ENCODE data around the gene MCM9.

MCM9 gene

GRCh38 chr6:118867181-118867580 is 67.8 kb downstream of the MCM9 start:
- no peak overlapping the region for H3K27ac ChIP-seq (ENCODE audit: low read depth, low read length, severe bottlenecking)
- H3K36me3 ChIP-seq (ENCODE audit: control insufficient read depth, insufficient read depth, low read length) = peaks cover 3% of the 10 kb centered on the region
- WGBS, 2 experiments (ENCODE audit: insufficient coverage in 2 of 2) = no CpG with 5 or more reads among the region's 4 CpGs
- no peaks in the 10 kb centered on the region for H3K4me1 ChIP-seq (ENCODE audit: control insufficient read depth, insufficient read depth, low read length, poor library complexity, severe bottlenecking)
- H3K4me3 ChIP-seq (ENCODE audit: extremely low read depth, insufficient read depth, low read length, poor library complexity, severe bottlenecking) = no peak overlapping the region
- no peaks in the 10 kb centered on the region for H3K9me3 ChIP-seq (ENCODE audit: control insufficient read depth, low read length)

- H3K27ac ChIP-seq (ENCODE audit: low read depth, low read length, severe bottlenecking) = no peak overlapping the region
- no peak overlapping the region for H3K4me3 ChIP-seq (ENCODE audit: extremely low read depth, insufficient read depth, low read length, poor library complexity, severe bottlenecking)
- no peaks in the 10 kb centered on the region for H3K9me3 ChIP-seq (ENCODE audit: control insufficient read depth, low read length)
- WGBS, 2 experiments (ENCODE audit: insufficient coverage in 2 of 2) = no CpG with 5 or more reads among the region's 2 CpGs
- H3K36me3 ChIP-seq (ENCODE audit: control insufficient read depth, insufficient read depth, low read length) = no peaks in the 10 kb centered on the region
- H3K4me1 ChIP-seq (ENCODE audit: control insufficient read depth, insufficient read depth, low read length, poor library complexity, severe bottlenecking) = no peaks in the 10 kb centered on the region
Observed at GRCh38 chr6:118865100-118865391, 69.9 kb downstream of the MCM9 start.

- Histone ChIP-seq H3K4me3 (ENCODE audit: extremely low read depth, insufficient read depth, low read length, poor library complexity, severe bottlenecking) (no peak overlapping the region), H3K4me1 (ENCODE audit: control insufficient read depth, insufficient read depth, low read length, poor library complexity, severe bottlenecking) (no peaks in the 10 kb centered on the region), H3K36me3 (ENCODE audit: control insufficient read depth, insufficient read depth, low read length) (no peaks in the 10 kb centered on the region), H3K9me3 (ENCODE audit: control insufficient read depth, low read length) (no peaks in the 10 kb centered on the region), H3K27ac (ENCODE audit: low read depth, low read length, severe bottlenecking) (no peak overlapping the region)
- WGBS, 2 experiments (ENCODE audit: insufficient coverage in 2 of 2) = 82 to 93% methylated on average over 4 to 5 of the region's 7 CpGs
Observed at GRCh38 chr6:118864341-118865099, 70.4 kb downstream of the MCM9 start.

- 74% methylated on average over 3 of the region's 4 CpGs; no CpG with 5 or more reads in 1 of the 2 experiments for WGBS, 2 experiments (ENCODE audit: insufficient coverage in 2 of 2)
- H3K36me3 ChIP-seq (ENCODE audit: control insufficient read depth, insufficient read depth, low read length) = no peaks in the 10 kb centered on the region
- no peaks in the 10 kb centered on the region for H3K4me1 ChIP-seq (ENCODE audit: control insufficient read depth, insufficient read depth, low read length, poor library complexity, severe bottlenecking)
- H3K4me3 ChIP-seq (ENCODE audit: extremely low read depth, insufficient read depth, low read length, poor library complexity, severe bottlenecking) = no peak overlapping the region
- H3K9me3 ChIP-seq (ENCODE audit: control insufficient read depth, low read length) = no peaks in the 10 kb centered on the region
- no peak overlapping the region for H3K27ac ChIP-seq (ENCODE audit: low read depth, low read length, severe bottlenecking)
Observed at GRCh38 chr6:118862443-118862842, 72.5 kb downstream of the MCM9 start.

DNA sequence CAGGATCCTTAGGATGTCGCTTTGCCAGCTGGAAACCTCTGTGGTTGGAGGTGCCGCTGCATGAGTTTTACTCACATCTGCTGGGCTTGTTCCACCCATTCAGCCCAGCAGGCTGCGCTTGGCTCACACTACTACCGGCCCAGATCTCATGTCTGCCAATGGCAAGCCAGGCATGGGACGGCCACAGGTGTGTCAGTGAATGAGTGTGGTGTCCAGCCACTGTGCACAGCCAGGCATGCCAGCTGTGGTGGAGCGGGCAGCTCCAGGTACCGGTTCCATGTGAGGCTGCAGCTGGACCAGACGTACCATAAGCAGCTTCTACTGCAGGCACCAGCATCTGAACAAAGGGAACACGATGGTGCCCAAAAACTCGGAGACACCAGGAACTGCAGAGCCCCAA is 74.1 kb downstream of the MCM9 start:
- H3K9me3 ChIP-seq (ENCODE audit: control insufficient read depth, low read length) = no peaks in the 10 kb centered on the region
- no peaks in the 10 kb centered on the region for H3K4me1 ChIP-seq (ENCODE audit: control insufficient read depth, insufficient read depth, low read length, poor library complexity, severe bottlenecking)
- 93 to 94% methylated on average over 7 to 9 of the region's 10 CpGs for WGBS, 2 experiments (ENCODE audit: insufficient coverage in 2 of 2)
- H3K4me3 ChIP-seq (ENCODE audit: extremely low read depth, insufficient read depth, low read length, poor library complexity, severe bottlenecking) = no peak overlapping the region
- no peaks in the 10 kb centered on the region for H3K36me3 ChIP-seq (ENCODE audit: control insufficient read depth, insufficient read depth, low read length)
- no peak overlapping the region for H3K27ac ChIP-seq (ENCODE audit: low read depth, low read length, severe bottlenecking)

DNA sequence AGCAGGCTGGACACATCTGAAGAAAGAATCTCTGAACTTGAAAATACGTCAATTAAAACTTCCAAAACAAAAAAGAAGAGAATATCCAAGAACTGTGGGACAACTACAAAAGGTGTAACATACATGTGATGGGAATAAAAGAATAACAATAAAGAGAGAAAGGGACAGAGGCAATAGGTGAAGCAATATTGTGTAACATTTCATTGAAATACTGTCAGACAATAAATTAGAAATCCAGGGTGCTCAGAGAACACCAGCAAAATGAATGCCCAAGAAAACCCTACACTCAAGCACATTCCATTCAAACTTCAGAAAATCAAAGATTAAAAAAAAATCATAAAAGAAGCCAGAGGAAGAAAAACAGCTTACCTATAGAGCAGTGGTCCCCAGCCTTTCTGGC is 74.6 kb downstream of the MCM9 start:
- Histone ChIP-seq H3K36me3 (ENCODE audit: control insufficient read depth, insufficient read depth, low read length) (no peaks in the 10 kb centered on the region), H3K4me3 (ENCODE audit: extremely low read depth, insufficient read depth, low read length, poor library complexity, severe bottlenecking) (no peak overlapping the region), H3K4me1 (ENCODE audit: control insufficient read depth, insufficient read depth, low read length, poor library complexity, severe bottlenecking) (no peaks in the 10 kb centered on the region), H3K9me3 (ENCODE audit: control insufficient read depth, low read length) (no peaks in the 10 kb centered on the region), H3K27ac (ENCODE audit: low read depth, low read length, severe bottlenecking) (no peak overlapping the region)
- WGBS, 2 experiments (ENCODE audit: insufficient coverage in 2 of 2) = no CpG with 5 or more reads among the region's 1 CpG

- 22% methylated on average over 1 of the region's 3 CpGs; no CpG with 5 or more reads in 1 of the 2 experiments for WGBS, 2 experiments (ENCODE audit: insufficient coverage in 2 of 2)
- no peaks in the 10 kb centered on the region for H3K9me3 ChIP-seq (ENCODE audit: control insufficient read depth, low read length)
- H3K27ac ChIP-seq (ENCODE audit: low read depth, low read length, severe bottlenecking) = no peak overlapping the region
- no peaks in the 10 kb centered on the region for H3K36me3 ChIP-seq (ENCODE audit: control insufficient read depth, insufficient read depth, low read length)
- H3K4me3 ChIP-seq (ENCODE audit: extremely low read depth, insufficient read depth, low read length, poor library complexity, severe bottlenecking) = no peak overlapping the region
- no peaks in the 10 kb centered on the region for H3K4me1 ChIP-seq (ENCODE audit: control insufficient read depth, insufficient read depth, low read length, poor library complexity, severe bottlenecking)
Observed at GRCh38 chr6:118859517-118860064, 75.4 kb downstream of the MCM9 start.

- no peak overlapping the region for H3K4me3 ChIP-seq (ENCODE audit: extremely low read depth, insufficient read depth, low read length, poor library complexity, severe bottlenecking)
- H3K27ac ChIP-seq (ENCODE audit: low read depth, low read length, severe bottlenecking) = no peak overlapping the region
- no peaks in the 10 kb centered on the region for H3K36me3 ChIP-seq (ENCODE audit: control insufficient read depth, insufficient read depth, low read length)
- whole genome bisulfite sequencing, 2 experiments (ENCODE audit: insufficient coverage in 2 of 2) = 100% methylated on average over 1 to 3 of the region's 4 CpGs
- H3K9me3 ChIP-seq (ENCODE audit: control insufficient read depth, low read length) = no peaks in the 10 kb centered on the region
- no peaks in the 10 kb centered on the region for H3K4me1 ChIP-seq (ENCODE audit: control insufficient read depth, insufficient read depth, low read length, poor library complexity, severe bottlenecking)
Observed at GRCh38 chr6:118856301-118856700, 78.7 kb downstream of the MCM9 start.

DNA sequence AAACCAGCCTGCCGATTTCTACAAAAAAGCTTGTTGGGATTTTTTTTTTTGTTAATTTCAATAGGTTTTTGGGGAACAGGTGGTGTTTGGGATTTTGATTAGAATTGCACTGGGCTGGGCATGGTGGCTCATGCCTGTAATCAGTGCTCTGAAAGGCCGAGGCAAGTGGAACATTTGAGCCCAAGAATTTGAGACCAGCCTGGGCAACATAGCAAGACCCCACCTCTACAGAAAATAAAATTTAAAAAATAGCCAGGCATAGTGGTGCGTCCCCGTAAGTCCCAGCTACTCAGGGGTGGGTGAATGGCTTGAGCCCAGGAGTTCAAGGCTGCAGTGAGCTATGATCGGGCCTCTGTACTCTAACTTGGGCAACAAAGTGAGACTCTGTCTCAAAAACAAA is 81.6 kb downstream of the MCM9 start:
- H3K4me3 ChIP-seq (ENCODE audit: extremely low read depth, insufficient read depth, low read length, poor library complexity, severe bottlenecking) = no peak overlapping the region
- no peaks in the 10 kb centered on the region for H3K9me3 ChIP-seq (ENCODE audit: control insufficient read depth, low read length)
- WGBS, 2 experiments (ENCODE audit: insufficient coverage in 2 of 2) = 90 to 100% methylated on average over 2 to 3 of the region's 5 CpGs
- H3K27ac ChIP-seq (ENCODE audit: low read depth, low read length, severe bottlenecking) = no peak overlapping the region
- H3K36me3 ChIP-seq (ENCODE audit: control insufficient read depth, insufficient read depth, low read length) = no peaks in the 10 kb centered on the region
- H3K4me1 ChIP-seq (ENCODE audit: control insufficient read depth, insufficient read depth, low read length, poor library complexity, severe bottlenecking) = no peaks in the 10 kb centered on the region

- WGBS, 2 experiments (ENCODE audit: insufficient coverage in 2 of 2) = no CpG with 5 or more reads among the region's 3 CpGs
- Histone ChIP-seq H3K9me3 (ENCODE audit: control insufficient read depth, low read length) (no peaks in the 10 kb centered on the region), H3K4me3 (ENCODE audit: extremely low read depth, insufficient read depth, low read length, poor library complexity, severe bottlenecking) (no peak overlapping the region), H3K27ac (ENCODE audit: low read depth, low read length, severe bottlenecking) (no peak overlapping the region), H3K4me1 (ENCODE audit: control insufficient read depth, insufficient read depth, low read length, poor library complexity, severe bottlenecking) (no peaks in the 10 kb centered on the region), H3K36me3 (ENCODE audit: control insufficient read depth, insufficient read depth, low read length) (peaks cover 3% of the 10 kb centered on the region)
Observed at GRCh38 chr6:118844915-118845314, 90.0 kb downstream of the MCM9 start.

DNA sequence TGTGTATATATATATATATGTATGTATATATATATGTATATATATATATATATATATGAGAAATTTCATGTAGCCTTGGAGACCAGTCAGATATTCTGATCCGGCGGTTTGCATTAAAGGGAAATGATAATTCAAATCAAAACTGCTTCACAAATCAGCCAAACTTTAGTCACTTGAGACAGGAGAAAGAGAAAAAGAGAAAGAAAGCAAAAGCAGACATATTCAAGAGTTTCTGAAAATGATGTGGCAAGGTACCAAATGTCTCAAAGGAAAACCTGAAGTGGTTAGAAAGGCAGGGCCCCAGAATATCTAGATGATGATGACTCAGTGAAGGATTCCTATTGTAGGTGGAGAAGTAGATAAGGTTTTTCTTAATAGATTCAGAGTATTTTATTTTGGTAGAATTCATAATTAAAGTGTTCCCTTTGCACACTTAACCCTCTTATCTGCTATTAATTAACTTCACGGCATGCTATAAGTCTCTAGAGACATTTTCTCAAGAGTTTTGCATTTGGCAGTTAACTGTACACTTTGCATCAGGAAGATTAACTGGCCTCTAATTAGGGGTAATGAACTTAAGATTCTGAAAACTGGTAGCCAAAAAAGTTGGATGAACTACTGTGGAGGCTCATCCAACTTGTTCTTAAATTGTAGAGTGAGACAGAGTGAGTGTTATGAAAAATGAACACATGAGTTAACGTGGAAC is 91.1 kb downstream of the MCM9 start:
- Histone ChIP-seq H3K9me3 (ENCODE audit: control insufficient read depth, low read length) (no peaks in the 10 kb centered on the region), H3K4me3 (ENCODE audit: extremely low read depth, insufficient read depth, low read length, poor library complexity, severe bottlenecking) (no peak overlapping the region), H3K4me1 (ENCODE audit: control insufficient read depth, insufficient read depth, low read length, poor library complexity, severe bottlenecking) (no peaks in the 10 kb centered on the region), H3K36me3 (ENCODE audit: control insufficient read depth, insufficient read depth, low read length) (peaks cover 7% of the 10 kb centered on the region), H3K27ac (ENCODE audit: low read depth, low read length, severe bottlenecking) (no peak overlapping the region)
- no CpG with 5 or more reads among the region's 4 CpGs for WGBS, 2 experiments (ENCODE audit: insufficient coverage in 2 of 2)
